ENCODE measurements around the gene P3H1.
"Not testable (repeated sequence)": the region's sequence is repeated elsewhere in the genome, so short reads cannot be mapped to it uniquely, and the experiment has no call there.

P3H1 gene

DNA sequence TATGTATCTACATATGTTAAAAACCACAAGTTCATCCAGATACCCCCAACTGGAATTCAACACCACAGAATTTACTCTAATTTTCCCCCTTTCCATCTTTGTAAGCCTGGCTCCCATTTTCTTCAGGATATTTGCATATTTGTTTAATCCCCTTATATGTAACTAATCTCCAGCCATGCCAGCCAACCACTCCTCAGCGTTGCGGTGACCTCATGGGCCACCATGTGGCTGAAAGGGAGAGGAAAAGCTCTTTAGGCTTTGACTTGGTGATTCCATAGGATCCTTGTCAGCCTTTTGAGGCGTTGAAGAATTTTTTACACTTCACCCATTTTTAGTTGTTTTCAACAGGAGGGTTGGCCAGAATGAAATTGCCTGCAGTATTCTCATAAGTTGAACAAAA, 36.8 kb downstream of the P3H1 start:
- DNase-seq (ENCODE audit: low spot score): no peak

- not testable (repeated sequence) for DNase-seq (ENCODE audit: low spot score)
Observed at GRCh38 chr1:42725820-42726219, 41.0 kb downstream of the P3H1 start.

DNA sequence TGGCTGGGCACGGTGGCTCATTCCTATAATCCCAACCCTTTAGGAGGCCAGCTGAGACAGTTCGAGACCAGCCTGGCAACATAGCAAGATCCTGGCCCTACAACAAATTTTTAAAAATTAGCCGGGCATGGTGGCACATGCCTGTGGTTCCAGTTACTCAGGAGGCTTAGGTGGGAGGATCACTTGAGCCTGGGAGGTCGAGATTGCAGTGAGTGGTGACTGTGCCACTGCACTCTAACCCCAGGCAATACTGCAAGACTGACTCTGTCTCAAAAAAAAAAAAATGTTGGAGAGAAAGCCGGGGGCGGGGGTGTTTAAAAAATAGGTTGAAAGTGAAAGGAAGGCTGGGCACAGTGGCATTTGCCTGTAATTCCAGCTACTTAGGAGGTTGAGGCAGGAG, 43.3 kb downstream of the P3H1 start:
- no peak for DNase-seq (ENCODE audit: low spot score)

DNA sequence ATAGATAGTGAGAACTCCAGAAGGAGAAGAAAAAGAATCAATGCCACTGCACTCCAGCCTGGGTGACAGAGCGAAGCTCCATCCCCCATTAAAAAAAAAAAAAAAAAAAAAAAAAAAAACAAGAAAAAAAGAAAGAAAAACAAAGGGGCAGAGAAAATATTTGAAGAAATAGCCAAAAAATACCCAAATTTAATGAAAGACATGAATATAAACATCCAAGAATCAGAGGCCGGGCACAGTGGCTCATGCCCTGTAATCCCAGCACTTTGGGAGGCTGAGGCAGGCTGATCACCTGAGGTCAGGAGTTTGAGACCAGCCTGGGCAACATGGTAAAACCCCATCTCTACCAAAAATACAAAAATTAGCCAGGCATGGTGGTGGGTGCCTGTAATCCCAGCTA, 44.4 kb downstream of the P3H1 start:
- not testable (repeated sequence) for DNase-seq (ENCODE audit: low spot score)

GRCh38 chr1:42721926-42722325, 44.9 kb downstream of the P3H1 start:
- no peak for DNase-seq (ENCODE audit: low spot score)

- DNase-seq (ENCODE audit: low spot score): no peak
Observed at GRCh38 chr1:42720868-42721267, 46.0 kb downstream of the P3H1 start.

GRCh38 chr1:42714441-42714840, 52.4 kb downstream of the P3H1 start:
- DNase-seq (ENCODE audit: low spot score): not testable (repeated sequence)

- DNase-seq (ENCODE audit: low spot score): no peak
Observed at GRCh38 chr1:42713293-42713692, 53.5 kb downstream of the P3H1 start.

- DNase-seq (ENCODE audit: low spot score): not testable (repeated sequence)
Observed at GRCh38 chr1:42712808-42713207, 54.0 kb downstream of the P3H1 start.

DNA sequence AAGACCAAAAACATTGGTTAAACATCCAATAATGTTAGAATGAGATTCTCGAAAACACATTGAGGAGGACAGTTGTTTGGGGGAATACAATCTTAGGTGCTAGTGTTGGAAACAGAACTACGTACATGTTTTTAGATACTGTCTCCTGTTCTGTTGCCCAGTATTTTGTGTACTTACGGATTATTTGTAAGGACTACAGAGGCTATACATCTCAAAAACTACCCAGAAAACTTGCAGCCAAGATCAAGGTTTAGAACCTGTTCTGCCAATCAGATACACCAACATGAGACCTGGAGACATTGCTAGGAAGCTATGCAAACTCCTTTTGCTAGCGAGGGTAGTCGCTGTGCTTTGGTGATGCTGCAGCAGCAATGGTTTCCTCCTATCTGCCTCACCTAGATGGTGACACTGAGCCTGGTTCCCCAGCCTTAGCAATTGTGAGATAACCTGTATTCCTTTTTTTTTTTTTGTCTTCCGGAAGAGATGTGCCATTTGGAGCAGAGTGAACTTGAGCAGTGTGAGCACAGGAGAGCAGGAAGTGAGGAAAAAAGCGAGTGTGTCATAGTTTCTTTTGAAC, 62.9 kb downstream of the P3H1 start:
- DNase-seq (ENCODE audit: low spot score): no peak

DNA sequence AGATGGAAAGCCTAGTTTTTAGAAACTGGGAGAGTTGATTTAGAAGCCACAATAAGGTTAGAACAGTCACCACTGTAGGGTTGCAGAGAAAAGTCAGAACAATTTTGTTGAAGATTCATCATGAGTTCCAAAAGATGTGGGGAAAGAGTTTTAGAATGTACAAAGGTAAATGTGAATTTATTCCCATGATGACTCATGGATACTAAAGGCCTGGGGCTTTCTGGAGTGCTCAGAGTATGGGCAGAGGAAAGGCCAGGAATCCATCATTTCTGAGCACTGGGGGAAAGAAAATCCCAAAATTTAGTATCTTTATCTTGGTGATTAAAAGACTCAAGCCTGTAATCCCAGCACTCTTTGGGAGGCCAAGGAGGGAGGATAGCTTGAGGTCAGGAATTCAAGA, 66.8 kb downstream of the P3H1 start:
- no peak for DNase-seq (ENCODE audit: low spot score)

DNA sequence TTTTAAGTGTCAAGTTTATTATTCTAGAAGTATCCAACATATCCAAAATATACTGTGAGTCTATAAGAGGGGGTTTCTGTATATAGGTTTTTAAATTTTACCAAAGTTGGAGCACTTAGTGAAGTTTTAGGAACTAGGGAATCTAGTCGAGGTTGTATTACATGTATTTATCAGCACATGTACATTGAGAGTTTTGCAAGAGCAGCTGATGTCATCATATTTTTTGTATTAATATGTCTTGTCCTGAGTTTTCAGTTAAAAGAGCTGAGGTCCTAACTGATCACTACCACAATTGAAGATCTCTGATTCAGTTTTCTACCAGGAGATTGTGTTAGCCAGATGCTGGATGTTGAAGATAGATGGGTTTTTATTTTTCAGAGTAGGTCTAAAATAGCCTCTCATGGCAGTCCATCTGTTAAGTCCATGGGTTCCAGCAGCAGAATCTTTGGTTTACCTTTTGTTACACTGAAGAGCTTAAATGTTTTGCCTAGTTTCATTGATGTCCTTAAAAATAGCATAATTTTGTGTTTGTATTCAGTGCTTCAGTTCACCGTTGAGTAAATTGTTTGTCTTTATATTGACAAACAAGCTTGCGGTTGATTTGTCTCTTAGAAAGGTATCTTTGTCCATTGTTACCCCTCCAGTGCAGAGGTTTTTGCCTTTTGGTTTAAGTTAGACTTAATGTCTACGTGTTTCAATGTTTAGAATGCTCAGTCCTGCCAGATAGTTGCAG, 68.6 kb downstream of the P3H1 start:
- DNase-seq (ENCODE audit: low spot score): no peak

All from left forelimb (tissue), 1 donor.